Activated naive CD4-positive, alpha-beta T cell treated with anti-CD3 and anti-CD28 coated beads, Interleukin-2, amount 50 U/mL, for 24 hours (primary cell): ENCODE results near the gene LAMA5.

Source experiments
- H3K27ac Mint-ChIP-seq: one replicate; pipeline ENCODE4 v1.8.0; 2021; ENCODE audit warnings: mild to moderate bottlenecking, mixed read lengths
- H3K27me3 Mint-ChIP-seq: one replicate; pipeline ENCODE4 v1.8.0; 2021; ENCODE audit warnings: mixed read lengths
- H3K36me3 Mint-ChIP-seq: one replicate; pipeline ENCODE4 v1.8.0; 2021; ENCODE audit warnings: mixed read lengths
- H3K4me1 Mint-ChIP-seq: one replicate; pipeline ENCODE4 v1.8.0; 2021; ENCODE audit warnings: mixed read lengths
- H3K4me3 Mint-ChIP-seq: one replicate; pipeline ENCODE4 v1.8.0; 2021; ENCODE audit warnings: mild to moderate bottlenecking, mixed read lengths
- H3K9me3 Mint-ChIP-seq: one replicate; pipeline ENCODE4 v1.8.0; 2021; ENCODE audit warnings: mixed read lengths

The LAMA5 gene

GRCh38 chr20:62285722-62286121 is 81.4 kb downstream of the LAMA5 start:
- Mint-ChIP-seq H3K36me3 (peaks cover 1% of the 10 kb centered on the region), H3K27me3 (no peaks in the 10 kb centered on the region)

DNA sequence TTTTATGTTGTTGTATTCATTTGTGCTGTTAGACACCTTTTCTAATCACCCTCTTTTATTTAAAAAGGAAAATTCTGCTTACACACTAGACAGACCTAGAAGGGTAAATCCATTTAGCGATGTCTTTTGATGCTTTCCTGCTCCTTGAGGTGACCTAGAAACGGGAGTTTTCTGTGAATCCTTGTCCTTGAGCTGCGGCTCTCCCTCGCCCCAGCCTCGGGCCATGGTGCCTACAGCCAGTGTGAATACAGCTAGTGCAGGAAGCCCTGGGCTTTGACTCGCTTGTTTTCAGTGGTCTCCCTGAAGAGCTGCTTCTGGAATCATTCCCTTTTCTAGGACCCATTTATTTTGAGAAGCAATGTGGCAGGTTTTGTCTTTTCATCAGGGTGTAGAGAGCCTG is 82.0 kb downstream of the LAMA5 start:
- Mint-ChIP-seq H3K27ac (no peak overlapping the region), H3K27me3 (no peaks in the 10 kb centered on the region), H3K4me1 (no peaks in the 10 kb centered on the region), H3K36me3 (peaks cover 1% of the 10 kb centered on the region), H3K9me3 (no peaks in the 10 kb centered on the region), H3K4me3 (no peak overlapping the region)

More at GRCh38 chr20:62285722-62286121, 81.4 kb downstream of the LAMA5 start:
- Mint-ChIP-seq H3K4me1 (no peaks in the 10 kb centered on the region), H3K4me3 (no peak overlapping the region), H3K9me3 (no peaks in the 10 kb centered on the region), H3K27ac (no peak overlapping the region)

DNA sequence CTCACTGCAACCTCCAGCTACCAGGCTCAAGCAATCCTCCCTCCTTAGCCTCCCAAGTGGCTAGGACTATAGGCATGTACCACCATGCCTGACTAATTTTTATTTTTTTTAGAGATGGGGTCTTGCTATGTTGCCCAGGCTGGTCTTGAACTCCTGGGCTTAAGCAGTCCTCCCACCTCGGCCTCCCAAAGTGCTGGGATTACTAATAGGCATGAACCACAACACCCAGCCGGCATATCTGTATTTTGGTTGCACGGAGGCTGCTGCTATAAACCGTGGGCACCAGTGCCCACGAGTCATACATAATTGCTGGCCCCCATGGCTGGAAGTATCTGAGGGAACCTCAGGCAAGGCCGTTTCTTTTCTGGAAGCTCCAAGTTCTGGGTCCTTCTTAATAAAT is 82.7 kb downstream of the LAMA5 start:
- Mint-ChIP-seq H3K27ac (no peak overlapping the region), H3K9me3 (no peaks in the 10 kb centered on the region), H3K4me3 (no peak overlapping the region), H3K27me3 (no peaks in the 10 kb centered on the region), H3K4me1 (no peaks in the 10 kb centered on the region), H3K36me3 (peaks cover 1% of the 10 kb centered on the region)

DNA sequence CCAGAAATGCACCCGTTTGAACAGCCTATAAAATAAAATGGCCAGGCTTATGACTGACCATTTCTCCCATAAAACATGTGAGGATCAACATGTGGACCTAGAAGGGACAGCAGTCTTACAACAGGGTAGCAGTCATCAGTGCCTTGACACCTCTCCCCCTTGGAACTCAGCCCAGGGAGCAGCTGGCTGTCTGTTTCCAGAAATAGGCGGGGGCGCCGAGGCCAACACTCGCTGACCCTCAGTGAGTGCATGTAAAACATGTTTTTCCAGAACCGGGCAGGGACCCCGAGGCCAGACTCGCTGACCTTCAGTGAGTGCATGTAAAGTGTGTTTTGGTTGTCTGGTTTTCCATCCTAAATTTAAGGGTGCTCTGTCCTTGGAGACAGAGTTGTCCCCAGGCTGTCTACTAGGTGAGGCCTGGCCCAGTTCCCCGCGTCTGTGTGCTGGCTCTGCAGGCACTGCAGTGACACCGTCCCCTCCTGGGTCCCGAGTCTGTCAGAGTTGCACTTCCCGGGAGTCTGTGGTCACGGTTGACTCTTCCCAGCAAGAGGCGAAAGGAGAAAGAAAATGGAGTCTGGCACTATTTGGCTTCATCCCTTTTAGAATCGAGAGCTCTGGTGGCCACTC is 84.1 kb downstream of the LAMA5 start:
- no peak overlapping the region for H3K27ac Mint-ChIP-seq
- H3K4me3 Mint-ChIP-seq, result no peak overlapping the region
- peaks cover 3% of the 10 kb centered on the region for H3K36me3 Mint-ChIP-seq
- no peaks in the 10 kb centered on the region for H3K27me3 Mint-ChIP-seq
- H3K4me1 Mint-ChIP-seq, result no peaks in the 10 kb centered on the region
- H3K9me3 Mint-ChIP-seq, result no peaks in the 10 kb centered on the region

DNA sequence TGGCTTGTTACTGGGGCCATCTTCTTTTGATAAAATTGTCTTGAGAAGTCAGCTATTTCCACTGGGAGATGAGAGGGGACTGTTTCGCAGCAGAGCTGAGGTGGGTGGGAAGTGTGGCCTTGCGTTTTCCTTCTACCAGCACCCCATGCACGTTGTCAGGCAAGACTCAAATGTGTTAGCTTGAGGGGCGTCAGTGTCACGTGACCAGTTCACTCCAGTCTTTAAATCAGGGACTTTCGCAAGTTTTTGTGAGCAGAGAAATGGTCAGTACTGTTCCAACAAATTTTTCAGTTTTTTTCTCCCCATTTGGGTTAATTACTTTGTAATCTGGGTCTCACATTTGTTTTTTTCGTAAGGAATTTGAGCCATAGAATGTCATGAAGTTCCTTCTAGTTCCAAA is 85.0 kb downstream of the LAMA5 start:
- Mint-ChIP-seq H3K9me3 (no peaks in the 10 kb centered on the region), H3K36me3 (peaks cover 3% of the 10 kb centered on the region)

DNA sequence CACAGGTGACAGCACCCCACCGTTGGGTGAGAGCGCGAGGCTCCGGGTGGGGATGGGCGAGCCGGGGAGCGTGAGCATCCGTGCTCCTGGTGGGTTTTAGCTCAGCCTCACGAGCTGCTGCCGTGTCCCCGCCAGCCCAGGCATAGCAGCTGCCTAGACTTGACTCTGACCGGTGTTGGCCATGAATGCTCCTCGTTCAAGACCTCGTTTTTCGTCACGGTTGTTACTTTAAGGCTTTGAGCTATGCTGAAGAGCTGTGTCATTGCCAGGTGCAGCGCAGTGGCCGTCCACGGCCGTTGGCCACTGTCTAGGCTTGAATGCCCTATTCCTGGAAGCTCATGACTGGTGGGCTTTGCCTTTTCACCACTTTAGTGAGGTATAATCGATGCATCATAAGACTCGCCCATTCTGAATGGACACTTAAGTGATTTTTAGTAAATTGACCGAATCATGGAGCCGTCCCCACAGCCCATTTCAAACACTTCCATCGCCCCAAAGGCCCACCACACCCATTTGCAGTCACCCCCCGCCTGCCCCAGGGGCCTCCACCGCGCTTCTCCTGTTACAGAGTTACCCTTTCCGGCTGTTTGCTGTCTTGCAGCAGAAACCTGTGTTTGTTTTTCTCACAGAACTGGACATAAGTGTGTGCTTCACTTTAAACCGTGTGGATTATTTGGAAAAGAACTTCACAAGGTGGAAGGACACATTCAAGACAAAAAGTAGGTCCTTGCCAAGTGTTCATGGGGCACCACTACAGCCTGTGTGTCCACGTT is 85.8 kb downstream of the LAMA5 start:
- no peaks in the 10 kb centered on the region for H3K9me3 Mint-ChIP-seq
- no peak overlapping the region for H3K4me3 Mint-ChIP-seq
- peaks cover 3% of the 10 kb centered on the region for H3K36me3 Mint-ChIP-seq
- no peak overlapping the region for H3K27ac Mint-ChIP-seq
- no peaks in the 10 kb centered on the region for H3K27me3 Mint-ChIP-seq
- no peaks in the 10 kb centered on the region for H3K4me1 Mint-ChIP-seq

More for the DNA sequence above, 85.0 kb downstream of the LAMA5 start:
- Mint-ChIP-seq H3K4me1 (no peaks in the 10 kb centered on the region), H3K4me3 (no peak overlapping the region), H3K27me3 (no peaks in the 10 kb centered on the region), H3K27ac (no peak overlapping the region)

- no peaks in the 10 kb centered on the region for H3K9me3 Mint-ChIP-seq
- peaks cover 2% of the 10 kb centered on the region for H3K36me3 Mint-ChIP-seq
- no peaks in the 10 kb centered on the region for H3K27me3 Mint-ChIP-seq
- H3K4me3 Mint-ChIP-seq, result no peak overlapping the region
- no peaks in the 10 kb centered on the region for H3K4me1 Mint-ChIP-seq
- no peak overlapping the region for H3K27ac Mint-ChIP-seq
These were observed 86.8 kb downstream of the LAMA5 start for GRCh38 chr20:62280303-62280702.

DNA sequence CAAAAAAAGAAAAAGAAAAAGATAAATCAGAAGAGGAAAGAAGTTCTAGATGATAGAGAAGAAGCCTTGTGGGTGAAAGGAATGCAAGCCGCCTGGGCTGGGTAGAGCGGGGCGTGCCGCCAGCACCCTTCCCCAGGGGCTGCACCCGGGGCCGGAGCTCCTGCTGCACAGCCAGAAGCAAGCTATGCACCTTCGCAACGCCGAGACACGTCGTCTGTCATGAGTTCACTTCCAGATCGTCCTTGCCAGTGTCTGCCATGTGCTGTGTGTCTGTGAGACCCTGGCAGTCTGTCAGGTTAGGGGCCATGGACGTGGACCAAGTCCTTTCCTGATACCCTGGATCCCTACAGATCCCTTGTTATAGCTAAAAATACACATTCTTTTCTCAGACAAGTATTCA is 89.9 kb downstream of the LAMA5 start:
- Mint-ChIP-seq H3K4me3 (no peak overlapping the region), H3K27me3 (no peaks in the 10 kb centered on the region), H3K36me3 (peaks cover 3% of the 10 kb centered on the region), H3K4me1 (no peaks in the 10 kb centered on the region), H3K9me3 (no peaks in the 10 kb centered on the region), H3K27ac (peak overlapping the region; percentile 12)

GRCh38 chr20:62276439-62276838 is 90.7 kb downstream of the LAMA5 start:
- Mint-ChIP-seq H3K4me3 (no peak overlapping the region), H3K27me3 (no peaks in the 10 kb centered on the region), H3K36me3 (peaks cover 3% of the 10 kb centered on the region), H3K27ac (no peak overlapping the region), H3K4me1 (no peaks in the 10 kb centered on the region), H3K9me3 (no peaks in the 10 kb centered on the region)

- no peaks in the 10 kb centered on the region for H3K9me3 Mint-ChIP-seq
- H3K36me3 Mint-ChIP-seq, result peaks cover 3% of the 10 kb centered on the region
- no peaks in the 10 kb centered on the region for H3K27me3 Mint-ChIP-seq
- H3K27ac Mint-ChIP-seq, result no peak overlapping the region
- no peaks in the 10 kb centered on the region for H3K4me1 Mint-ChIP-seq
- no peak overlapping the region for H3K4me3 Mint-ChIP-seq
These were observed 91.9 kb downstream of the LAMA5 start for GRCh38 chr20:62275219-62275618.

GRCh38 chr20:62274332-62274950 is 92.7 kb downstream of the LAMA5 start:
- Mint-ChIP-seq H3K27ac (no peak overlapping the region), H3K4me3 (no peak overlapping the region), H3K27me3 (no peaks in the 10 kb centered on the region), H3K4me1 (no peaks in the 10 kb centered on the region), H3K9me3 (no peaks in the 10 kb centered on the region), H3K36me3 (peaks cover 3% of the 10 kb centered on the region)

- H3K27me3 Mint-ChIP-seq, result no peaks in the 10 kb centered on the region
- H3K4me3 Mint-ChIP-seq, result no peak overlapping the region
- H3K9me3 Mint-ChIP-seq, result no peaks in the 10 kb centered on the region
- no peak overlapping the region for H3K27ac Mint-ChIP-seq
- no peaks in the 10 kb centered on the region for H3K4me1 Mint-ChIP-seq
- peaks cover 1% of the 10 kb centered on the region for H3K36me3 Mint-ChIP-seq
These were observed 93.7 kb downstream of the LAMA5 start for GRCh38 chr20:62273416-62273815.

GRCh38 chr20:62272200-62272599 is 94.9 kb downstream of the LAMA5 start:
- no peak overlapping the region for H3K4me3 Mint-ChIP-seq
- peaks cover 1% of the 10 kb centered on the region for H3K36me3 Mint-ChIP-seq
- H3K9me3 Mint-ChIP-seq, result no peaks in the 10 kb centered on the region
- no peaks in the 10 kb centered on the region for H3K27me3 Mint-ChIP-seq
- H3K27ac Mint-ChIP-seq, result no peak overlapping the region
- H3K4me1 Mint-ChIP-seq, result no peaks in the 10 kb centered on the region

GRCh38 chr20:62269871-62270270 is 97.2 kb downstream of the LAMA5 start:
- no peaks in the 10 kb centered on the region for H3K9me3 Mint-ChIP-seq
- H3K36me3 Mint-ChIP-seq, result peaks cover 5% of the 10 kb centered on the region
- no peak overlapping the region for H3K27ac Mint-ChIP-seq
- H3K27me3 Mint-ChIP-seq, result no peaks in the 10 kb centered on the region
- no peaks in the 10 kb centered on the region for H3K4me1 Mint-ChIP-seq
- no peak overlapping the region for H3K4me3 Mint-ChIP-seq

DNA sequence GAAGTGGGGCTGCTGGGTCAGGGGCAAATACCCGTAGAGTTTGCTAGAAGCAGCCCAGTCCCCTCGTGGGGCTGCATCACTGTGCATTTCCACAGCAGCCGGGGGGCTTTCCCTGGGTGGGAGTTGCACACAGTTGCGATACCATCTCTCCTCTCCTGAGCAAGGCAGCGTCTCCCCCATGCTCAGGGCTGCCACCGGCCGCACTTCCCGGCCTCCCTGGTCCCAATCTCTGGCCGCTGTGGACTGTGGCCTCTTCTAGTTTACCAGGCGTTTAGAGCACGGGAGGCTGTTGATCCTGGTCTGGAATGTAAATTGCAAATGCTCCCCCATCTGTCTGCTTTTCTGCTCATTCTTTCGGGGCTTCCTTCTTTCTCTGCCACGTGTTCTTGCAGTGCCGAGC is 97.7 kb downstream of the LAMA5 start:
- Mint-ChIP-seq H3K4me1 (no peaks in the 10 kb centered on the region), H3K9me3 (no peaks in the 10 kb centered on the region), H3K27me3 (no peaks in the 10 kb centered on the region), H3K36me3 (peaks cover 10% of the 10 kb centered on the region), H3K4me3 (no peak overlapping the region), H3K27ac (no peak overlapping the region)

DNA sequence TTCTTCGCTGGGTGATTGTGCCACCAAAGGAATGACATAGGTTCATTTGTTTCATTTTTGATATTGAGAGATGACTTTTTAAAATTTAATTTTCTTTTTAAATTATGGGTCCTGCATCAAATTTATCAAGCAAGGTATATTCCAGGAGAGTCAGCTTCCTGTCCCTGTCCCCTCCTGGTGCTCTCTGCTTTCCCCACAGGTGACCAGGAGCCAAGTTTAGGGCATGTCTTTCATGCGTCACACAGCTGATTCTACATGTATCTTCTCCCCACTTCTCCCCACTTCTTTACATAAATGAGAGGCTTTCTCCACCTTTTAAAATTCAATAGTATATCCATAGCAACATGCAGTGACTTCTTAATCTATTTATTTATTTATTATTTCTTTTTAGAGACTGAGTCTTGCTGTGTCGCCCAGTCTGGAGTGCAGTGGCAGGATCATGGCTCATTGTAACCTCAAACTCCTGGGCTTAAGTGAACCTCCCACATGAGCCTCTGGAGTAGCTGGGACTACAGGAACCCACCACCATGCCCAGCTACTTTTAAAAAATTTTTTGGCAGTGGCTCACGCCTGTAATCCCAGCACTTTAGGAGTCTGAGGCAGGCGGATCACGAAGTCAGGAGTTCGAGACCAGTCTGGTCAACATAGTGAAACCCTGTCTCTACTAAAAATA is 98.7 kb downstream of the LAMA5 start:
- peaks cover 10% of the 10 kb centered on the region for H3K36me3 Mint-ChIP-seq
- no peaks in the 10 kb centered on the region for H3K9me3 Mint-ChIP-seq
- H3K4me1 Mint-ChIP-seq, result no peaks in the 10 kb centered on the region
- no peaks in the 10 kb centered on the region for H3K27me3 Mint-ChIP-seq
- no peak overlapping the region for H3K4me3 Mint-ChIP-seq
- H3K27ac Mint-ChIP-seq, result no peak overlapping the region
